HG03103 (cell line): ENCODE data around the gene CYTH4.

Experiments used
- ATAC-seq: cut with Tn5 transposase; IDR thresholded peaks from one replicate; pipeline ENCODE4 v1.9.1; 2021; ENCODE audit warnings: low read depth; ENCODE audit not compliant: unreplicated experiment

Gene CYTH4

DNA sequence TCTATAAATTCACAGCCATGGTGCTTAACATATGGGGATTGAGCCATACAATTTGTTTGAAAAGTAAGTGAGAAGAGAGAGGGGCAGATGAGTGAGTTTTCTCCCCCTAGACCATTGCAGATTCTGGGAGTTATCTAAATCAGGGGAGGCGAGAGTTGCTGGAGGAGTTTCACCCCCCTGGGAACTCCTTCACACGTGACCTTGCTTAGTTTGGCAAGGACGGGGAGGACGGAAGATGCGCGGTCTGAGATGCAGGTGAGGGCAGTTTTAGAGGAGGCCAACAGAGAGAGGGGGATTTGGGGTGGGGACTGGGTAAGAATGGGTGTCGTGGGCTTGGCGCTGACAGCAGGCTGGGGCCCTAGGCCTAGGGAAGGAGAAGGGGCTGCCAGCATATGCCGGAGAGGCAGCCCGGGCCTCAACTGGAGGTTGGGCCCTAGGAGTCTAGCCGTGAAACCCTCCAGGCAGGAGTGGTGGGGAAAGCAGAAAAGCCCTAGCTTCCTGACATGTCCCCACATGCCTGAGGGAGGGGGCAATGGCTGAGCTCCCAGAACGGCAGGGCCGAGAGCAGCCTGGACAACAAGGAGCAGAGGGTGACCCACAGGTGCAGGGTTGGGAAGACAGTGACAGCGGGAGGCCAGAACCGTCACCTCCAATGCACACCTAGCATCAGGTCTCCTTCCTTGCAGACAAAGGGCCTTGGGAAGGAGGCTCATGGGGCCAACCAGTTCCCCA lies 81.1 kb downstream of the CYTH4 start:
- no peak for ATAC-seq
